Iris pigment epithelial cell (primary cell): Measurements from ENCODE around the gene SGSM1.

Experiments
- DNase-seq: peaks from one replicate; pipeline ENCODE4 v3.0.0-alpha.2; 2011; ENCODE audit warnings: low read depth

The SGSM1 gene

DNA sequence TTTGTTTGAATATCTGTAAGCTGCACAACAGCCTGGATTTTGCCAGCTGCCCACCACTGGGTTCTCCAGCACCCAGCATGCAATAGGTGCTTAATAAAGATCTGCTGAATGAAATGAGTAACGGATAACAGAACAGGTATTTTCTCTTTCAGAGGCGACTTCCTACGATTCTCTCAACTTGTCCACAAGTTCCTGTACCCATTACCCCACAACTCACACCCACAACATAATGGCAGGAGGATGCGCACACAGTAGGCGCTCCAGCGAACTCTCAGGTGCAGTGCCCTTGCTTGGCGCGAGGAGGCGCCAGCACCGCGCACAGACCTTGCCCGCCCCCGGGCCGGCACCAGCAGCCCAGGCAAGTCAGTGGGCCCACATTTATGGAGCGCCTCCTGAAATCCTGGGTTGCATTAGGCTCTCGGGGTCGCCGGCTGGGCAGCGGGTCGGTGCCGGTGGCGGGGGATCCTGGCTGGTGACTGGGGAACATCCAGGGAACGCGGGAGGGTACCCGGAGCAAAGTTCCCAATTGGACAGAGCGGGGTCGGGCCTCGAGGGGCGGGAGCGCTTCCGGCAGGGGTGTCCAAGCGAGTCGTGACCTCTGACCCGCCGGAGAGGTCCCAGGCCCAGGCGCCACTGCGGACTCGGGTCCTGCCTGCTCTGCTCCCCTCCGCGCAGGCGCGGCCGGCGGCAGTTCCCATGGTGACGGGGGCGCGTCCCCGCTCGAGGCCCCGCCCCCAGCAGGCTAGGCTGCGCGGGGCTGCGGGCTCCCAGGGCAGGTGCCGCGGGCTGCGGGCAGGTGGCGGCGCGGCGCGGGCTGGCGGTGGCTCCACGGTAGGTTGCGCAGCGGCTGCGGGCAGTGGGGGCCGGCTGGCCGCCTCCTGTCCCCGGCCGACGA lies 146.2 kb downstream of the SGSM1 start, which contains the start of gene KIAA1671:
Gene KIAA1671 (plus strand): TSS at position 775 of the 895 bp plus-strand sequence. CDS start 75,284 bp downstream, outside the sequence.
- peak; percentile 55 for DNase-seq

DNA sequence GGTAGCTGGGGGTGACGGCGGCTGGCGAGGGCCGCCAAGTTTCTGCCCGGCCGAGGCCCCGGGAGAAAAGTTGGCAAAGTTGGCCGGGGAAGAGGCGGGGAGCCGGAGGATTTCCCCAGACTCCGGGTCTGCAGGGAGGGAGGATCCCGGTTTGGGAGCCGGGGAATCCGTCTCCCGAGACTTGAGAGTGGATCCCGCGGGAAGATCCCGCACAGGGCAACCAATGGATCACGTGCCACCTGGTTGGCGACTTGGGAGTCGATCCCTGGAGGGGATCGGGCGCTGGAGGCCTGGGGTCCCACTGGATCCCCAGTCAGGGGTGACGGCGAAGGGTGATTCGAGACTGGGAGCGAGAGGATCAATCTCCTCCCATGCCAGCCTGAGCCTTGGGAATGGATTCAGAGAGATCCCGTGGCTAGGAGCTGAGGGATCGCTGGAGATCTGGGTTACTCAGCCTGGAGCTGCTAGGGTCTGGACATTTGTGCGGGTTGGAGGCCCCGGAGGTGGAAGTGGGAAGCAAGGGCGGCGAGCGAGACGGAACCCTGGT lies 146.9 kb downstream of the SGSM1 start:
- DNase-seq, result peak; percentile 50

DNA sequence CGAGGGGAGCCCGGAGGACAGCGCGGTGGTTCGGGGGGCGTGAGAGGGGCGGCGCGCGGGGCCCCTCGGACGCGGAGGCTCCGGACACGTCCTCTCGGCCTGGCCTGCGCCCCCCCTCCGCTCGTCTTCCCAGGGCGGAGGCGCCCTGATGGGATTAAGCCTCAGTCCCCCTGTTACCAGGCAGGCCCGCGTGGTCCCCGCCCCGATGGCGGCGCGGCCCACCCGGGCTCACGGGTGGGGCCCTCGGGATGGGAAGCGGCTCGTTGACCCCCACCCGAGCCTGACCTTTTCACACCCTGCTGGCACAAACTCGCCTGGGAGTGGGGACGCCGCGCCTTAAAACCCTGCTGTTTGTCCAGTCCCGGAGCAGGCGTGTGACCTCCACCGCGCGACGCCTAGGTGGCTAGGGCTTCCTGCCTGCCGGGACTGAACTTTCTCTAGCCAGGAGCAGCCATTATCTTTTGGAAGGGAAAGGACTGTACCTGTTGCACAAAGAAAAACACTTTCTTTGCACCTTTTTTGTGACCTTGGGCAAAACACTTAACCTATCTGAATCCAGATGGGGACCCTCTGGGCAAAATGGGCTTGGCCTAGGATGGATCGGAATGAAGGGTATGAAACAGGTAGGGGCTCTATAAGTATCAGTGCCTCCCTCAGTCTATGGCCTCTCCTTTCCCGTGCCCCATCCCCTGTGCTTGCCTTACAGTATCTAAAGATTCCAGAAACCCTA lies 147.5 kb downstream of the SGSM1 start:
- DNase-seq, result no peak

DNA sequence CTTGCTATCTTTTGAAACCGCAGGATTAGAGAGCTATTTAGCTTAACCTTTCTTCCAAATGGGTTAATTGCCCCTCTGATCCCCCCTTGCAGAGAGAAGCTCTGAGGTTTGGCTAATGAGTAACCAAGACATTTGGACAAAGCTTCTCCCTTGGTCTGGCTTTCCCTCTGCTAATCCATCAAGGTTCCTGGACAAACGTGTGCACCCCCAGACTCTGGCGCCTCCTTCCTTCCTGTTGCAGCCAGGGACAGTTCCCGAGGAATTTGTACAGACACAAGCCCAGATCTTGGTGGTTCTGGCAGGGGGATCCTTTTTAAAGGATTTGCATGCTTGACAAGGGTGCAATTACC lies 148.1 kb downstream of the SGSM1 start:
- DNase-seq, result no peak

DNA sequence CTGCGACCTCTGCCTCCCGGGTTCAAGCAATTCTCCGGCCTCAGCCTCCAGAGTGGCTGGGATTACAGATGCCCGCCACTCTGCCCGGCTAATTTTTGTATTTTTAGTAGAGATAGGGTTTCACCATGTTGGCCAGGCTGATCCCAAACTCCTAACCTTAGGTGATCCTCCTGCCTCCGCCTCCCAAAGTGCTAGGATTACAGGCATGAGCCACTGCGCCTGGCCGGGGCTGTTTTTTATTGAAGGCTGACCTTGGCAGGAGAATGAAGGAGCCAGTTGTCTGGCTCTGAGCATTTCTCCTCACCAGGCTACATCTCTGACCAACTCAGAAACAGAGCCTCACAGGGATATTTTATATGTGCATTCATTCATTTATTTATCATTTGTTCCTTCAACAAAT lies 148.8 kb downstream of the SGSM1 start:
- no peak for DNase-seq

DNA sequence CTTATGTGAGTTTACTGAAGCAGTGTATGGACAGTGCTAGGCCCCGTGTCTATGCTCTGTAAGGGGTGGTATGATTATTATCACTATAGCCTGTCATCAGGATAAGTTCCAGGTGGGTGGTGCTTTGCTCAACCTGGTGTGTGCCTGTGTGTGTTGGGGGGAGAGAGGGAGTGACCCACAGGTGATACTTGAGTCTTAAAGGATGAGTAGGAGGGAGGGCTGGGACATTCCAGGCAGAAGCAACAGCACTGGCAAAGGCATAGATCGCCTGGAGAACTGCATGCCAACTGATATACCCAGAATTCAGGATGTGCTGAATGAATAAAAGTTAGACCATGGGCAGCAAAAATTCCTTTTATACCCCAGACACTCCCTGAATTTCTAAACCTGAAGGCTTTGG lies 151.0 kb downstream of the SGSM1 start:
- no peak for DNase-seq

DNA sequence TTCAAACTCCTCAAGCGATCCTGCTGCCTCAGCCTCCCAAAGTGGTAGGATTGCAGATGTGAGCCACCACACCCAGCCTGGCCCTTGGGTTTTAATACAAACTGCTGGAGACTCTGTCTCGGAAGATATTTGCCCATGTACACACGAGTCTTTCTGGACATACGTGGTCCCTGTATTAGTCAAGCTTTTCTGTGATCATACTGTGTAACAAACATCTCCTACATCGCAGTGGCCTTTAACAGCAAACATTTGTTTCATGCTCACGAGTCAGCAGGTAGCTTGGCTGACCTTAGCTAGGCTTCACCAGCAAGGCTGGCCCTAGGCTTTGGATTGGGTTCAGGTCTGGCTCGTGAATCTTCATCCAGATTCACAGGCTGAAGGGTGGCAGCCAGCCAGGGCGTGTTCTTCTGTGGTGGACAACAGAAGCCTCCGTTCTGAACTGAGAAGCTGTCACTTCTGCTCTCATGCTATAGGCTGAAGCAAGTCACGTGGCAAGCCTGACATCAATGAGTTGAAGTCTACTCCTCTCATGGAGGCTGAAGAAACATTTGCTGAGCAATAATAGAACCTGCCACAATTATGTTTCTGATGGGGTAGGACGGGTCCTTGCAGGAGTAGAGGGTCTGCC lies 155.3 kb downstream of the SGSM1 start:
- DNase-seq, result no peak

DNA sequence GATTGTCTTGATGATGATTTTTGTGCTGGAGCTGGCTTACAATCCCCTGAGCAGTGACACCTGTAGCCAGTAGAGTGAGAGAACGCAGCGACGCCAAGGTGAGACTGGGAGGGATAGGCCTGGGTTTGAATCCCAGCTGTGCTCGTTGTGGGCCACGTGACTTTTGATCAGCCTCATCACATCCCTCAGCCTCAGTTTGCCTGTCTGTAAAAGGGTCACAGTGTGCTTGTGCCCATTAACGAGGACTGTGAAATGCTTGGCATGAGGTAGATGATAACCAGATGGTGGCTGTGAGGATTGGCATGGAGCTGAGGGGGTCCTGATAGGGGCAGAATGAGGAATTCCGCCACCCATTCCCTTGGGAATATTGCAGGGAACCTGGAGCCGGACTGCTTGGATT lies 156.1 kb downstream of the SGSM1 start:
- no peak for DNase-seq

DNA sequence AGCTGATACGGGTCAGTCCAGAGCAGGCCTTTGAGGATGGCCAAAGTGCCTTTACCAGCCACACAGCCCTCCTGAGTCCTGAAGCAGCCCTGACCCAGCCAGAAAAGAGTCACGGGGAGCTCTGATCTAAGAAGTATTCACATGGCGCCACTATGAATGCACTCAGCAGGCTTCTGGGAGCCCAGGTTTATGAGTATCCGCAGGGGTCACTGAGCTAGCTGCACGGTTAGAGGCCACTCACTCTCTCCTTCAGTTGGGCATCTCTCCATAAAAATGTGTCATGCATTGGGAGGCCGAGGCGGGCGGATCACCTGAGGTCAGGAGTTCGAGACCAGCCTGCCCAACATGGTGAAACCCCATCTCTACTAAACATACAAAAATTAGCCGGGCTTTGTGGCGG lies 156.8 kb downstream of the SGSM1 start:
- DNase-seq, result no peak

DNA sequence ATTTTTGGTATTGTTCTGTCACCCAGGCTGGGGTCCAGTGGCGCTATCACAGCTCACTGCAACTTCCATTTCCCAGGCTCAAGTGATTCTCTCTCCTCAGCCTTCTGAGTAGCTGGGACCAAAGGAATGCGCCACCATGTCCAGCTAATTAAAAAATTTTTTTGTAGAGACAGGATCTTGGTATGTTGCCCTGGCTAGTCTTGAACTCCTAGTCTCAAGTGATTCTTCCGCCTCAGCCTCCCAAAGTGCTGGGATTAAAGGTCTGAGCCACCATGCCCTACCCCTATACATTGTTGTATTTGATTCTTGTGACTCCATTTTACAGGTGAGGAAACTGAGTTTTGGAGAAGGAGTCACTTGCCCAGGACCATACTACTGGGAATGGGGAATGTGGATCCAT lies 158.4 kb downstream of the SGSM1 start:
- DNase-seq, result no peak

DNA sequence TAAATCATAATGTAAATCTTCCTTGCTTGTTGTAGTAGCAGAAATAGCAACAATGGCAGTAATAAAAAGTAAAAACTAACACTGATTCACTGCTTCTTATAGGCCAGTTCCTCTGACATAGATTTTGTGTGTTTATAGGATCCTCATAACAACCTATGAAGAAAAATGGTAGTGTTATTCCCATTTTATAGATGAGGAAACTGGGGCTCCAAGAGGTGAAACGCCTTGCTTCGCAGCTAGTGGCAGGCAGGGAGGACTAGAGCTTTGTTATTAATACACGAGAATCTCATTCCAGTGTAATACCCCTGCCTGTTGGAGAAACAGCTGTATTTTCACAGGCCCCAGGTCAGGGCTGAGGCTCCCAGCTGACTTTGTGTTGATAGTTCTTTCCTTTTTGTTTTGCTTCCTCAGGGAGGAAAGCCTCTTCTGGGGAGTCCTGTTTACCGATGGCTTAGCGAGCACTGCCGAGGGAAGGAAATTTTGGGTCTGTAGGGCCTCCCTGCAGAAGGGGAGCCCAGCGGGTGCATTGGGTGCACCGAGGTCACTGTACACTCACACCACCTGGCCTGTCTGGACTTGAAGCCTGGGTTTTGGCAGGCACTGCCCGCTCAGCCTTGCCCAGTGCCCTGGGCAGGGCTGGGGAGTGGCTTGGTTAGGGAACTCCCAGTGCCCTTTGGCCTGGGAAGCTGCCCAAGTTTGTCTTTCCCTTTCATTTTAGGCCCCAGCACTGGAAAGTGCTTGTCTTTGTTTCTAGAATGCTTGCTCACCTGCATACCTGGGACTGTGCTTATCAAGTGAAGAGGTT lies 160.0 kb downstream of the SGSM1 start:
- DNase-seq, result no peak

DNA sequence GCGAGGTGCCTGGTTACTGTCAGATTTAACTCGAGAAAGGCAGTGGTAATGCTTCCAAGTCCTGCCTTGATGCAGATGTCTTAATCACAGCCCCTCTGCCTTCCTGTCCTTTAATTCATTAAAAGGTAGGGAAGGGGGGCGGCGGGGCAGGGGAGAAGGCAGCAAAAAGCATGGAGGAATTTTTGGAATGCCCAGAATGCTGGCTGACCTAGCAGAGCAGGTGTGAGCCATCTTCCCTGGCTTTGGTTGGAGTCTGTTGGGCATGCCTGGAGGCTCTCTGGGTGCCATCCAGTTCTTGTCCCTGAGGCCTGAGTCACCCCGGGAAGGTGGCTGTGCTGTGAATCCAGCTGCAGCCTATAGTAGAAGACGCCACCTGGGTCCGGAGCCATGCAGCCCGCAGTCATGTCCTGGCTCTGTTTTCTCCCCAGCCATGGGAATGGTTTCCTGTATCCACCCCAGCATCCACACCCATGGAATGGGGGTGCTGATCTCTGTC lies 162.1 kb downstream of the SGSM1 start:
- no peak for DNase-seq

DNA sequence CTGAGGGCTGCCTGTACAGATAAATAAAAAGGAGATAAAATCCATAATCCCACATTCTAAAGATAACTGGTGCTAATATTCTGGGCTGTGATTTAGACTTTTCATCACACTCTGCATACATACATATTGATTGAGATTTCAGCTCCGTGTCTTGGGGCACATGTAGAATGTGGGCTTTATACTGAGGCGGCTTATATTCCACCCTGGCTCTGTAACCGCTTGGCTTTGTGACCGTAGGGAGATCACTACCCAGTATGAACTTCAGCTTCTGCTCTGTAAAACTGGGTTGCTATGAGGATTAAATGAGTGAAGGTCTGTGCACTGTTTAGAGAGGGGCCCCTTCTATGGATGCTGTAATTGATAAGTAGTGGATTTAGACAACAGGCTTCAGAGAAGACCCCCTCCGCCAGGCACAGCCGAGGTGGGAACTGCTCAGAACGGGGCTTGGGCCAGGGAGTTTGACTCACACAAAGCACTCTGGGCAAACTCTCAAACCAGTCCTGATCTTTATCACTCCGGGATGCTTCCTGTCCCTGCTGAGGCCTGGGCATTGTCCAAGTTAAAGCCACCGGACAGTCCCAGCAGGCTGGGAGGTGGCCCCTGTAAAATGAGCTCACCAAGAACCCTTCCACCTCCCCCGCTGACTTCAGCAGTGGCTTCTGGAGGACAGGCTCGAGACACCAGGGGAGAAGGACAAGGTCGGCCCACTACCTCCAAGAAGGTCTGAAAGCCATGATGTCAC lies 163.7 kb downstream of the SGSM1 start:
- DNase-seq, result peak; percentile 27

DNA sequence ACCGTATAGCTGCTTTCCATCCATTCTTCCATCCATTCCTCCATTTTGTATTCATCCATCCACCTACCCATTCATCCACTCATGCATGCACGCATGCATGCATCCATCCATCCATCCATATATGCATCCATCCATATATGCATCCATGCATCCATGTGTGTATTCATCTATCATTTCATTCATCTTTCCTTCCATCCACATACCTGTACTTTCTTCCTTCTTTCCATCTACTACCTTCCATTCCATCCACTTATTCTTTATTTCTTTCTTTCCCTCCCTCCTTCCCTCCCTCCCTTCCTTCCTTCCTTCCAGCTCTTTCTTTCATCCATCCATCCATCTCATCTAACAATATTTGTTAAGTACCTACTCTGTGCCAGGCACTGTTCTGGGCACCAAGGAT lies 166.4 kb downstream of the SGSM1 start:
- no peak for DNase-seq

DNA sequence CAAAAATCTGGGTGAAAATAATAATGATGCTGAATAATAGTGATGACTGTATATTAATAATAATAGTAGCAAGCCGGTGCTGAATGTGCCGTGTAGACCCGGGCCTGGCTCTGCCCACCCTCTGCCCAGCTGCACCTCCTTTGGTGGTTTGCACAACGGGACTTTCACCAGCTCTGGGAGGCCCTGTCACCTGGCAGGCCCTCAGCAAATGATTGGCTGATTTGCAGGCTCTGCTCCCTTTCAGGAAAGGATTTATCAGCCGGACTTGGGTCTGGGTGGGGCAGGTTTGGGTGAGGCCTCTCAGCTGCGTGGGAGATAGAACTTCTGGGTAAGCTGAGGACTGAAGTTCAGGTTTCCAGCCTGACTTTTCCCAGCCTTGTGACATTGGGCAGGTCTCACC lies 167.9 kb downstream of the SGSM1 start:
- DNase-seq, result no peak

DNA sequence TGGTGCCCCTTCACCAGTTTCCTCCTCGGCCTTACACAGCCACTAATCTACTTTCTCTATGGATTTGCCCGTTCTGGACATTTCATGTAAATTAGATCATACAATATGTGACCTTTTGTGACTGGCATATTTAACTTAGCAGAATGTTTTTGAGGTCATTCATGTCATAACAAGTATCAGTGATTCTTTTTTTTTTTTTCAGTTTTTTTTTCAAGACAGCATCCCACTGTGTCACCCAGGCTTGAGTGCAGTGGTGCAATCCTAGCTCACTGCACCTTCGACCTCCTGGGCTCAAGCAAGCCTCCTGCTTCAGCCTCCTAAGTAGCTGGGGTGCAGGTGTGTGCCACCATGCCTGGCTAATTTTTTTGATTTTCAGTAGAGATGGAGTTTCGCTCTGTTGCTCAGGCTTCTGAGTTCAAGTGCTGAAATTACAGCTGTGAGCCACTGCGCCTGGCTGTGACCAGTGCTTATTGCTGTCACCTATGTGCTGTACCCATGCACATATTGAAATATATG lies 169.2 kb downstream of the SGSM1 start:
- no peak for DNase-seq

DNA sequence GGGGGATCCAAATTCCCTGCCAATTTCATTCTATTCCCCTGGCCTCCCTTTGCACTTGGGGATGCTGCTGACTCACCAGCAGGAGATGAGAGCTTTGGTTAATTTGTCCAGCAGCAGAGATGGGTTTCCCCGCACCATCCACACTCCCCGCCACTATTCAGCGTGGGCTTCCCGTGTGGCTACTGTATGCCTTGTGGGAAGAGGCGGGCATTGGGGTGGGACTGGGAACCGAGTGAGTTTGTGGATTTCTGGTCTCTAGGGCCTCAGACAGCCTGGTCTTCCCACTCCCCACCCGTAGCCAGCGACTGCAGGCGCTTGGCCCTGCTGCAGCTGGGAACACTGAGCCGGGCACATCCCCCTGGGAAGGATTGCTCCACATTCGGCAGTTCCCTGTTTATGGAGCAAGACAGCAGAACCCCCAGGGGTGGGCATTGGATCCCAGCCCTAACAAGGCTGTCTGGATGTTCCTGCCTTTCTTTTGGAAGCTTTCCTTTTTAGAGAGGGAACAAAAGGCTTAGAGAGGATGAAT lies 169.9 kb downstream of the SGSM1 start:
- DNase-seq, result no peak

DNA sequence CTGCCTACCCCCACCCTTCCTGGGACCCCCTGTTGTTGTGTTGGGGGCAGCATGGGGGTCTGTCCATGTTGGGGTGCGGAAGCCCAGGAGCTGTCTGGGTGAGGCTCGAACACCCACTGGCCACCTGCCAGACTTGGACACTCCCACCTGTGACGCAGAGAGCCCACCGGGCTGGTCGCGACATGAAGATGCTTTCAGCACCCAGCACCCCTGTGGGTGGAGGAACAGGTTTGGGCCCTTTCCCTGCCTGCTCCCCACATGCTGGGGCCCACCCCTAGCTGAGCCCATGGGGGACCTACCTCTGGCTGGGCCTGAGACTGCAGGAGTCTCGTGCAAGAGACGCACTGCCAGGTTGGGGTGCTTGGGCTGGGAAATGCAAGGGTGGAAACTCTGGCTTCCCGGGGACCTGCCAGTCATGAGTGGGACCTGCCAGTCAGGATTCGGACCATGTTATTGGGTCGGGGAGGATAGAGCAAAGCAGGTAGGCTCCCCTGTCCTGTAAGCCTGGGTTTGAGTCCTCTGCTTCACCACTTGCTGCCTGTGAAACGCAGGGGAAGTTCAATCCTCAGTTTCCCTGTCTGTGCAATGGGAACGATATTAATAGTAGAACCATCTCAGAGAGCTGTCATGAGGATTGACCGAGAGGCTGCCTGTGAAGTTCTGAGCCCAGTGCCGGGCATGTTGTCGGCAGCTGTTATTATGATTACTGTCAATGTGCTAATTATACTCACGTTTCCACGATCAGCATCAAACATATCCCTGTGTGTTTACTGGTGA lies 170.6 kb downstream of the SGSM1 start:
- DNase-seq, result no peak
